ENCODE data around the gene SYT9.

SYT9 gene

GRCh38 chr11:7251836-7252682 is at the start of gene SYT9:
Gene SYT9, plus strand, starts transcription at chr11:7251904. Its CDS starts 283 bp downstream, at chr11:7252187.
- DNase-seq, result no peak

- no peak for DNase-seq
These were observed 49.3 kb upstream of the SYT9 start for GRCh38 chr11:7202412-7202811.

- DNase-seq, result no peak
These were observed 46.9 kb upstream of the SYT9 start for GRCh38 chr11:7204778-7205177.

- DNase-seq, result no peak
These were observed 43.3 kb upstream of the SYT9 start for GRCh38 chr11:7208391-7208790.

- no peak for DNase-seq
These were observed 32.2 kb upstream of the SYT9 start for GRCh38 chr11:7219491-7219890.

- no peak for DNase-seq
These were observed 31.1 kb upstream of the SYT9 start for GRCh38 chr11:7220636-7221035.

GRCh38 chr11:7222619-7223018 is 29.1 kb upstream of the SYT9 start:
- DNase-seq, result no peak

GRCh38 chr11:7239877-7240276 is 11.8 kb upstream of the SYT9 start:
- DNase-seq, result no peak

GRCh38 chr11:7245341-7245740 is 6.4 kb upstream of the SYT9 start:
- no peak for DNase-seq

- no peak for DNase-seq
These were observed 5.5 kb upstream of the SYT9 start for GRCh38 chr11:7246179-7246578.

GRCh38 chr11:7250166-7250565 is 1.5 kb upstream of the SYT9 start:
- no peak for DNase-seq

- no peak for DNase-seq
These were observed 243 bp upstream of the SYT9 start for GRCh38 chr11:7251487-7251835.

GRCh38 chr11:7252683-7253213 is 1.0 kb downstream of the SYT9 start:
- no peak for DNase-seq

- no peak for DNase-seq
These were observed 2.1 kb downstream of the SYT9 start for GRCh38 chr11:7253800-7254199.

- DNase-seq, result no peak
These were observed 3.1 kb downstream of the SYT9 start for GRCh38 chr11:7254731-7255291.

- no peak for DNase-seq
These were observed 5.2 kb downstream of the SYT9 start for GRCh38 chr11:7256943-7257342.

- DNase-seq, result no peak
These were observed 6.0 kb downstream of the SYT9 start for GRCh38 chr11:7257724-7258123.

GRCh38 chr11:7261578-7261977 is 9.9 kb downstream of the SYT9 start:
- DNase-seq, result no peak

GRCh38 chr11:7262672-7263071 is 11.0 kb downstream of the SYT9 start:
- DNase-seq, result no peak

GRCh38 chr11:7263842-7264241 is 12.1 kb downstream of the SYT9 start:
- DNase-seq, result no peak

- no peak for DNase-seq
These were observed 17.1 kb downstream of the SYT9 start for GRCh38 chr11:7268758-7269157.

GRCh38 chr11:7270233-7270865 is 18.6 kb downstream of the SYT9 start:
- no peak for DNase-seq

GRCh38 chr11:7272373-7272772 is 20.7 kb downstream of the SYT9 start:
- no peak for DNase-seq

- no peak for DNase-seq
These were observed 23.4 kb downstream of the SYT9 start for GRCh38 chr11:7275133-7275532.
